DOHH2 (cell line): ENCODE measurements around the gene DPP6.

Source experiments
- H3F3A ChIP-seq: fragments of 200-600 bp; sonication (generic), shearing (Covaris generic); 2 replicates; pipeline ENCODE4 v1.6.0; 2016; ENCODE audit warnings: antibody characterized with exemption, mild to moderate bottlenecking; ENCODE audit not compliant: control insufficient read depth, insufficient read depth
- H3K27ac ChIP-seq: fragments of 200-600 bp; sonication (generic); 2 replicates; pipeline ENCODE4 v1.5.1; 2014; ENCODE audit warnings: low read depth, mild to moderate bottlenecking, low read length, moderate library complexity
- H3K27me3 ChIP-seq: fragments of 200-600 bp; sonication (generic); 2 replicates; pipeline ENCODE4 v1.6.1; 2014; ENCODE audit warnings: mild to moderate bottlenecking, low read length, mixed read lengths; ENCODE audit not compliant: control insufficient read depth
- H3K36me3 ChIP-seq: fragments of 200-600 bp; sonication (generic); 2 replicates; pipeline ENCODE4 v1.6.1; 2014; ENCODE audit warnings: mild to moderate bottlenecking, low read length, moderate library complexity, mixed read lengths; ENCODE audit not compliant: control insufficient read depth
- H3K4me1 ChIP-seq: fragments of 200-600 bp; sonication (generic); 2 replicates; pipeline ENCODE4 v1.6.1; 2014; ENCODE audit warnings: mild to moderate bottlenecking, low read length, mixed read lengths; ENCODE audit not compliant: control insufficient read depth
- H3K4me2 ChIP-seq: fragments of 200-600 bp; sonication (generic); 2 replicates; pipeline ENCODE4 v1.6.0; 2014; ENCODE audit warnings: mild to moderate bottlenecking, low read length, moderate library complexity
- H3K4me3 ChIP-seq: fragments of 200-600 bp; sonication (generic); 2 replicates; pipeline ENCODE4 v1.5.1; 2014; ENCODE audit warnings: mild to moderate bottlenecking, low read length, mixed read lengths
- H3K79me2 ChIP-seq: fragments of 200-600 bp; sonication (generic); 2 replicates; pipeline ENCODE4 v1.6.1; 2014; ENCODE audit warnings: mild to moderate bottlenecking, low read length, mixed read lengths; ENCODE audit not compliant: control insufficient read depth
- H3K9me2 ChIP-seq: fragments of 200-600 bp; sonication (generic); replicated peaks from 2 replicates; pipeline ENCODE4 v1.6.1; 2014; ENCODE audit warnings: mild to moderate bottlenecking, low read length, mixed read lengths; ENCODE audit not compliant: control insufficient read depth
- H3K9me3 ChIP-seq: fragments of 200-600 bp; sonication (generic); 2 replicates; pipeline ENCODE4 v1.6.1; 2014; ENCODE audit warnings: antibody characterized with exemption, low read length, mixed read lengths; ENCODE audit not compliant: control insufficient read depth, insufficient read depth
- H4K20me1 ChIP-seq: fragments of 200-600 bp; sonication (generic); 2 replicates; pipeline ENCODE4 v1.6.0; 2014; ENCODE audit warnings: low read depth, mild to moderate bottlenecking, antibody characterized with exemption, low read length, moderate library complexity; ENCODE audit not compliant: control insufficient read depth, insufficient read depth
- EZH2phosphoT487 ChIP-seq: fragments of 200-600 bp; sonication (generic); IDR thresholded peaks from 2 replicates; pipeline ENCODE4 v1.6.1; 2017; ENCODE audit warnings: borderline replicate concordance, mild to moderate bottlenecking, antibody characterized with exemption, low read length, moderate library complexity, mixed read lengths
- TF ChIP-seq, protein P1 (sequence below): fragments of 200-600 bp; sonication (generic); IDR thresholded peaks from one replicate; pipeline ENCODE4 v1.5.1; 2014; ENCODE audit warnings: antibody characterized with exemption, mild to moderate bottlenecking, low read depth, low read length; ENCODE audit not compliant: poor library complexity, severe bottlenecking

DPP6 gene

DNA sequence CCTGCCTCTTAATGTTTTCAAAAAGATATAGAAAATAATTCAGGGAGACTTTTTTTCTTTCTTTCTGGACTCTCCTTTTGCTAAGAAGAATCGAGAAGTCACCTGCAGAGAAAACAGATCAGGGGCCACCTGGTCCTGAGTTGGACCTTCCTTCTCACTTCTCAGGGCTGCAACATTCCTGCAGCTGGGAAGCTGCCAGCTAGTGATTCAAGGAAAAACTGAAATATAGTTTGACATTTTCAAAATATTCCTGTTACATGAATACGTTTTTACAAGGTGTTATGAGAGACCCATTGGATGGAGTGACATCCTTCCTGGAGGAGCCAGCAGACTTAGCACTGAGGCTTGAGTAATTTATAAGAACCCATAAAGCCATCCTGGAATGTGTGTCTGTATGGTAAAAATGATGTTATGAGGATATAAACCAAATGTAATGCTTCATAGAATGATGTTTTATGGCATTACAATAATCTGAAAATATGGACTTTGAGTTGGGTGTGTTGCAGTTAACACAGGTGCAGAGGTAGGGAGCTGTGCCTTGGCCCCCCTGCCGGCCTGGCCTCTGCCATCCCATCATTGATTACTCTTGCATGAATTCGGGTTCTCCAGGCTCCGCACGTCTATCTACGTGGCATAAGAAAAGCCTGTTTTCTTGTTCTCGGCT, 801.0 kb downstream of the DPP6 start:
- H3K4me3 ChIP-seq: no peak overlapping the region
- no peaks in the 10 kb centered on the region for H3K9me2 ChIP-seq
- H3K36me3 ChIP-seq: no peaks in the 10 kb centered on the region
- no peaks in the 10 kb centered on the region for H3F3A ChIP-seq
- H3K9me3 ChIP-seq: no peaks in the 10 kb centered on the region
- TF ChIP-seq, protein P1, sequence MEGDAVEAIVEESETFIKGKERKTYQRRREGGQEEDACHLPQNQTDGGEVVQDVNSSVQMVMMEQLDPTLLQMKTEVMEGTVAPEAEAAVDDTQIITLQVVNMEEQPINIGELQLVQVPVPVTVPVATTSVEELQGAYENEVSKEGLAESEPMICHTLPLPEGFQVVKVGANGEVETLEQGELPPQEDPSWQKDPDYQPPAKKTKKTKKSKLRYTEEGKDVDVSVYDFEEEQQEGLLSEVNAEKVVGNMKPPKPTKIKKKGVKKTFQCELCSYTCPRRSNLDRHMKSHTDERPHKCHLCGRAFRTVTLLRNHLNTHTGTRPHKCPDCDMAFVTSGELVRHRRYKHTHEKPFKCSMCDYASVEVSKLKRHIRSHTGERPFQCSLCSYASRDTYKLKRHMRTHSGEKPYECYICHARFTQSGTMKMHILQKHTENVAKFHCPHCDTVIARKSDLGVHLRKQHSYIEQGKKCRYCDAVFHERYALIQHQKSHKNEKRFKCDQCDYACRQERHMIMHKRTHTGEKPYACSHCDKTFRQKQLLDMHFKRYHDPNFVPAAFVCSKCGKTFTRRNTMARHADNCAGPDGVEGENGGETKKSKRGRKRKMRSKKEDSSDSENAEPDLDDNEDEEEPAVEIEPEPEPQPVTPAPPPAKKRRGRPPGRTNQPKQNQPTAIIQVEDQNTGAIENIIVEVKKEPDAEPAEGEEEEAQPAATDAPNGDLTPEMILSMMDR: no peak
- no peak for TF ChIP-seq EZH2phosphoT487
- H3K4me2 ChIP-seq: no peak overlapping the region
- H3K4me1 ChIP-seq: no peaks in the 10 kb centered on the region
- H3K27ac ChIP-seq: no peak overlapping the region
- no peaks in the 10 kb centered on the region for H4K20me1 ChIP-seq
- no peaks in the 10 kb centered on the region for H3K27me3 ChIP-seq
- no peaks in the 10 kb centered on the region for H3K79me2 ChIP-seq

DNA sequence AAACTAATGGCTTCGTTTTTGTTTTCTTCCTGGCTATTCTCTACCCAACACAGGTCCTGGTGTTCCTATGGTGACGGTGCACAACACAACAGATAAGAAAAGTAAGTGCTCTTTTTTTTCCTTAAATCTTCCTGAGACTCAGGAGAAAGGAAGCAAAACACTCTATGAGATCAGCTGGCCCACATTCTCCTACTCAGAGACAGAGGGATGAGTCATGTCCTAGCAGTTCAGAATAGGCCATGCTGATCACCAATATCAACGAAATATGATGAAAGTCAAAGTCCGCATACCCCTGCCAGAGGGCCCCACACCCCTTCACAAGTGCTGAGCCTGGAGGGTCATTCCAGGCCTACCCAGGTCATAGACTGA, 801.5 kb downstream of the DPP6 start:
- Histone ChIP-seq H3K36me3 (no peaks in the 10 kb centered on the region), H4K20me1 (no peaks in the 10 kb centered on the region), H3K9me3 (no peaks in the 10 kb centered on the region), H3K9me2 (no peaks in the 10 kb centered on the region), H3K4me3 (no peak overlapping the region), H3K4me1 (no peaks in the 10 kb centered on the region), H3K27me3 (no peaks in the 10 kb centered on the region), H3K4me2 (no peak overlapping the region), H3K79me2 (no peaks in the 10 kb centered on the region), H3K27ac (no peak overlapping the region), H3F3A (no peaks in the 10 kb centered on the region)
- TF ChIP-seq, protein P1: no peak
- no peak for TF ChIP-seq EZH2phosphoT487

DNA sequence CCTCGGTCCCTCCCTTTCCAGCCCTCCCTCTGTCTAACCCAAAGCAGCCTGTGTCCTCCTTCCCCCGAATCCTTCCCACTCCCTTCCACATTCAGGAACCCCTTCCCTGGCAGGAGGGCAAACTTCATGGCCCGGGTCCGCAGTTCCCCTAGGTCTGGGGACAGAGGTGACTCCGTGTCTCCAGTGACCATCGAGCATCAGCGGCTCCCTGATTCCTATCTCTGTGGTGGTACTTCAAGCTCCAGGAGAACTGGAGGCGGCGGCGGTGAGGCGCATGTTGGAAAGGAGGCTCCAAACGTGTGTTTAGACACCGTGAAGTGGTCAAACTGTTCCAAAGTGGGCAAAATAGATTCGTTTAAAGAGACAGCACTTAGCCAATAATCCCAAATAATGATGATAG, 802.6 kb downstream of the DPP6 start:
- Histone ChIP-seq H3K27ac (no peak overlapping the region), H3K9me3 (no peaks in the 10 kb centered on the region), H4K20me1 (no peaks in the 10 kb centered on the region), H3K4me1 (no peaks in the 10 kb centered on the region), H3K27me3 (no peaks in the 10 kb centered on the region), H3K9me2 (no peaks in the 10 kb centered on the region), H3K79me2 (no peaks in the 10 kb centered on the region), H3K36me3 (no peaks in the 10 kb centered on the region), H3K4me2 (no peak overlapping the region), H3F3A (no peaks in the 10 kb centered on the region), H3K4me3 (no peak overlapping the region)
- TF ChIP-seq, protein P1: no peak
- no peak for TF ChIP-seq EZH2phosphoT487
